Amygdala (tissue), 56 donors: ENCODE measurements around the gene CPS1.
A peak's percentile ranks its signal among the peaks of the same experiment; 100 is the strongest.

Experiments used
- DNase-seq, 56 donors: peaks; one replicate each; lab custom pipeline; 2025; lab: John Stamatoyannopoulos, UW

The CPS1 gene

DNA sequence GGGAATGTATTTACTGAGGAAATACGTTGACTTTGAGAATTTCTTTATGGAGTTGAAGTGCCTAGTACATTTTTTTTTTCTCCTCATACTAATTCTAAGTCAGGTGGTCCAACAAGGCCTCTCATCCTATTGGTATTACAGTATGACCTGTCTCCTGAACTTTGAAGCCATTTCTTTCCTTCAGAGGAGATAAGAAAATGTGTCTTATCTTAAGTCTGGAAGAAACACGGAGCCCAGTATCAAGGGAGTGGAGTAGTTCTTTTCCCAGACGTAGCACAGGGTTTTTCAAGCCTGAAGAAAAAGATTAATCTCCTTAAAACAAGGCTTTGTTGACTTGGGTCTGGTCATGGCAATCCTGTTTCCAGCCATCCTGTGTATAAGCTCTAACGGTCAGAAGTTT lies 11.6 kb upstream of the CPS1 start:
- DNase-seq: no peak

DNA sequence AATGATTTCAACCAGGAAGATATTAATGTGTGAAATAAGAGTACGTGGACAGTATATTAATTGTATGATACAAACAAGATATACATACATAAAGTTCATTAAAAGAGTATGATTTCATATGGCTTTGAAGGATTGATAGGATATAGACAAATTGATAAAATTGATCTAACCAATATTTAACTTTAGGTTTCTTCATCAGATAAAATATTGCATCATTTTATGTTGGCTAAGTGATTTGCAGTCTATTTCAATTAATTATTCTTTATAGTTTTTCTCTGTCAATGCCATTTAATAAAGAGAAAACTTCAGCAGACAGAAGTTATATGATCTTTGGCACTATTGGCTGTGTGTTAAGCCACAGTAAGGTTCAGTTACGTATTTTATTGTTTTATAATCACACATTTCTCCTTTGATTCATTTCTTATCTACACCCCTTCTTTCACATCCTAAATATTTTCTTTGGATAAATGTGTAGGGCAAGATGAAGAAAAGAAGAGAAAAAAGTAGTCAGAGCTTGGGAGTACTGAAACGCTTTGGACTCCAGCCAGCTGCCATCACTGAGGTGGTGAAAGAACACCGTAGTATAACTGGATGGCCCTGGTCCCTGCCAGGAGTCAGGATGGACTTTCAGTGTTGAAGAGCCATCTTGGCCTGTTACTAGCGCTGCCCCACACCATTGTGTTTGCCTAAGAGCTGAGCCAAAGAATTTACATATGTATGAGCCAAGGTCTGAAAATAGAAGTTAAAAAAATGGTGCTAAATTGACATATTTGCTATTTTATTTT lies 9.8 kb upstream of the CPS1 start:
- DNase-seq: peak in 13 of 56 donors; percentile 0 to 71 (median 9)

DNA sequence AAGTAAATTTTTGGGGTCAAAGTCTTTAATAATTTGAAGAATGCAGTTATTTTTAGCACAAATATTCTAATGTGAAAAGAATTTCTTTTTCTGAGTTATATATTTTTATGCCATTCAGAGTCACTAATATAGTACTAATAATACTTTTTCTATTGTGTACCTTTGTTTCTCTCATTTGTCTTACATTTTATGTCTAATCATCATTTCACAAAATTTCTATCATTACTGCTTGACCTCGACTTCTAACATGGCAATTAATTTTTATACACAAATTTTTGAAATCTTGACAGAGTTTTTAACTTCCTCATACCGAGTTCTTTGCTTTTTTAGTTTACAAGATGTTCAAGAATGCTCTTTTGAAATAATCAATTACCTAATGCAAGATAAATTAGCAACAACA lies 8.4 kb upstream of the CPS1 start:
- DNase-seq: no peak

DNA sequence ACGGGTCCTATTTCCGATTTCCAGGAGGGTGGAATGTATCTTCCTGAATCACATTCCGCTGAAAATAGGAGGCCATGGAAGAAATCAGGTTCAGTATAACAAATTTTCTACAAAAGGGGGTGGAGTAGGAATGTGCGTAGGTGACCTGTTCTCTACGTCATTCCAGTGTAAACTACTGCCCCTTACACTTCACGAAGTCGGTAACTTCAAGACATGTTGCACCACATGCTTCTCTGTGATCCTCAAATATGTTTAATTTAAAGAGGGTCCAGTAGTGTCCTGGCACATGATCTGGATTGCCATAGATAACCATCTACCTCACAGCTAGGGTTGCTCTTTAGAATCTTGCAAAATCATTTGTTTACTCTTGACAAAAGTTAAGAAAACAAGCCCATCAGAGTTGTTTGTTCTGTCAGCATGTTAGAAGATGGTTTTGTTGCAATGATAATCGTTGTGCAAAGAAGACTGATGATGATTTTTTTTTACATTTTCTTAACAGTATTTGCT lies 7.5 kb upstream of the CPS1 start:
- no peak for DNase-seq

DNA sequence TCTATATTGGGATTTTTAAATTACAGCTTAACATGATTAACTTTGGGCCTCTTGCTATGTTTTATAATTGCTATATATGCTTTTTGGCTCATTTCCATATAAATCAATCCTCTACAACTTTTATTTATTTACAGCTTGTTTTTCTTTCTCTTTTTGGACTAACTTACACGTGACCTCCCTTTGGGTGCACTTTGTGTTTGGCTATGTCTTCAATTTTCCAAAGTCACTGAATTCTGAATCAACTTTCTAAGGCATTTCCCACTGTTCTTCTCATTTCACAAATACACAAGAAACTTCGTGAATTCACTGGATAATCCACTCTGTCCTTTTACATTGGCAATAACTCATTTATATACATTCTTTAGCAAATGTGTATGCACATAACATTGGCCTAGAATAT lies 5.4 kb upstream of the CPS1 start:
- no peak for DNase-seq

DNA sequence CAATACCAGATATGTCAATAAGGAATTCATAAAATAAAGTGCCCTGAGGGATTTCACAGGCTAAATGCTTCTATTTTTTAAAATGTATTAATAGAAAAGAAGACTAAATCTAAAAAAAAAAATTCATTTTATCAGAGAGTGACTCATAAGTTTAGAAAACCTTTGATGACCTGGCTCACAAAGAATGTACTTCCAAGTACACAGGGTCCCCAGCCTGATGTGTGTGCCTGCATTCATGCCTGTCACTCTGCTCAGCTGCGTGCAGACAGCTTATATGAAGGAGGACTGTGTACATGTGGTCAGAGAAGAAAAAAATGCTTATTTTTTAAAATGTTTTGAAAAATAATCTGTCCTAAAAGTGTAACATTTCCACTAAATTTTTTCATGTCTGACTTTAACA lies 3.0 kb upstream of the CPS1 start:
- DNase-seq: no peak

DNA sequence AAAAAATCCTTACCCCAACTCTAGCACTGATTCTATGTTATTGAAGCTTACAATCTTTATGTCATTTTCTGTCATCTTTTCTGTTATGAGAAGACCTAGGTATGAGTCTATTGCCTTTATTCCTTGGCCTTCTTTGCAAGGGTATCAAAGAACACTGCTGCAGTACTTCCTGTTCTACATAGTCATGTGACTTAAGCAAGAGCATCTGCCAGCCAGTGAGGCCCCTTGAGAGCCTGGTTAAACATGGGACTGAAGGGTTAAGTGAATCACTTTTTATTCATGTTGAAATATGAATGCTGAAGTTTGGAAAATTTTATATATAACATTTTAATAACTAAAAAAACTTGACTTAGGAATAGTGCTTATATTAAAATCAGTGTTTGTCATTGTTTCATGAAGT lies 844 bp upstream of the CPS1 start:
- no peak for DNase-seq

DNA sequence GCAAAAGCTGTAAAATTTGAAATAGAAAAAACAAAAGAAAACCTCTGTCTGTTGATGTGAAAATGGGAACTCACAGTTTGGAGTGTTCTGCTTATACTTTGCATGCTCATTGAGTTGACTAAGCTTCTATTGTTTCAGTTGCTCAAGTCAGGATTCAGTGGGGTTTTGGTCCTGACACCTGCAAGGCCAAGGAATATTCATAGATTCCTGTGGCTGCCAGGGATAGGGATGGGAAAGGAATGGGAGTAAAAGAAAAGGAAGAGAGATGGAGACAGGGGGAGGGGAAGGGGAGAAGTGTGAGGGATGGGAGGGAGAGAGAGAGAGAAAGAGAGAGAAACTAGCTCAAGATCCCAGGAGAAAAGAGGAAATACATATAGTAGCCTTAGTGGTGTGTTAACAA lies 1.3 kb downstream of the CPS1 start:
- DNase-seq: no peak

DNA sequence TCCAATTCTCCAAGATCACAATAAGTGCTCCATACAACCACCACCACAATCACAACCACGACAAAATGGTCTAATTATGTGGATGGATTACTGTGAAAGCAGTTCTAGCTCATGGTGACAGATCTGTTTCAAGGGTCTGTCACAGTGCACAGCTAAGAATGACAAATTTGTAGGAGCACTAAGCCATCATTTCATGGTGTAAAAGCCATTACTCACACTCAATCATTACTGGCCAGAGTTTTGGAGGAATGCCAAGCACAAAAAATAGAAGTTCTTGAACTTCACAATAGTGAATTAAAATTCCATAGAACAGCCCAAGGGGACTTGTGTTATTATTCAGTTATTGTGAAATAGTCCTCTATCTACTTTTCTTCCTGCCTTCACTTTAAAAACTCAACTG lies 2.3 kb downstream of the CPS1 start:
- DNase-seq: no peak

DNA sequence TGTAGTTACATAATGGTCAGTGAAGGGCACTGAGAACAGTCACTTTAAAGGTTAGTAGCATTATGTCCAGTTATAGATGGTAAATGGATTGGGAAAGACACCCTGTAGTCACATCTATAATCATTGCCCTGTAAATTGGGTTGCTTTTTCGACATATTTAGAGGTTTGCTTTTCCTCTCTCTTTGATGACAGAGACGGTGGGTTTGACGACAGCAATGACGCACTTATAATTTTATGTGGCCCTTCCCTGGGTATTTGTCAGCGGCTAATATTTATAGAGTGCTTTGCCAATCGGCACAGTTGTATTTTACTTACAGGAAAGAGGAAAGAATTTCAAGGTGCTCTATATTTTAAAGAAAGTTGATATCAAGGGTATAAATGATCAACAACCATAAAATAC lies 2.8 kb downstream of the CPS1 start:
- no peak for DNase-seq

DNA sequence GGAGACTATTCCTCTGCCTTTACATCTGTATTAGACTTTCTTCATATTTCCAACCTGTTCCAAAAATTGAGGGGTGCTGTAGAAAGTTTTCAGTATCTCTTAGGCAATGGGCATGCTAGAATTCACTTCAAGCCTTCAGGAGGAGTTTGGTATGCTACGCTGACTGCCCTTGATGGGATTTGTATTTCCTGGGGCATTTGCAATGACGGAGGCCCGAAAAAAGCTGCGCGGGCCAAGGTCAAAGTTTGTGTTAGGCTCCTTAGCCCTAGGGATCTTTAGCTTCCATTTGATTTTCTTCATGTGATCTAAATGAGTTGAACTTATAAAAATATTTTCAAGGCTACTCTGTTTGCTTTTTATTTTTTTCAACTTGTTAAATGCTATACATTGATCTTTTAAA lies 5.1 kb downstream of the CPS1 start:
- DNase-seq: no peak

DNA sequence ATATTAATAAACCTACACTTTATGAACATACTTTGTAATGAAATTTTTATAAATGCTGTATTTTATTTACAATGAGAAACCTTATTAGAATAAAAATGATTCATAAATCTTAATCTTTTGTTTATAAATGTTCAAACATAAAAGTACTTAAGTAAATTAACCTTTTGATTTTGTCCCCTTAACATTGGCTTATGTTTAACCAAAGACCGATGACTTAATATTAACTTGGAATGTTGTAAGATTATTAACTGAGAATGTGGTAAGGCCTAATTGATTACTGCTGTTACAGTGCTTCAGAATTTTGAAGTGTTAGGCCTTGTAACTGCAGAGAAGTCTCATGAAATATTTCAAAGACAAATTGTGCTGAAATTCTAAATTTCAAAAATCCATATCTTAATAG lies 5.7 kb downstream of the CPS1 start:
- DNase-seq: no peak

DNA sequence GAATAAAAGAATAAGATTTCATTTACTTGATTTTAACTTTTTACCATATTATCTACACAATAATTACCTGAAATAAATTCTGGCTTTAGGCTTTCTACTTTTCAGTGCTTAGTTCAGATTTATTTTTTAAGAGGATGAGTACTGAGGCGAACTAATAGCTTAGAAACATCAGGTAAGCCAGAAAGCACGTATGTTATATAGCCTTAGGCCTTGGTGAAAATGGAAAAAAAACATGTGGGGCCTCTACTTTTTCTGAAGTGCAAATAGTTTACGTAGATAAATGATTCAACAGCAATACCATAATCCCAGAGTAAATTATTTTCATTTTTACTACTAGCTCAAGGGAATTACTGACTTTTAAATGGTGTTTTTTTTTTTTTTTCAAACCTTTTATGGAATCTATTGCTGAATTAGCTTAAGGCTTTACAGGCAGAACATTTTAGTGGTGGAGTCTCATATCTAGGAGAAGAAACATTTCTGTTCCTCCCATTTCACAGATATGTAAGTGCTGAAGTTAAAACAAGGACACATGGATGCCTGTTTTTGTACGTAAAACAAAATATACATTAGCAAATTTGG lies 6.2 kb downstream of the CPS1 start:
- no peak for DNase-seq

DNA sequence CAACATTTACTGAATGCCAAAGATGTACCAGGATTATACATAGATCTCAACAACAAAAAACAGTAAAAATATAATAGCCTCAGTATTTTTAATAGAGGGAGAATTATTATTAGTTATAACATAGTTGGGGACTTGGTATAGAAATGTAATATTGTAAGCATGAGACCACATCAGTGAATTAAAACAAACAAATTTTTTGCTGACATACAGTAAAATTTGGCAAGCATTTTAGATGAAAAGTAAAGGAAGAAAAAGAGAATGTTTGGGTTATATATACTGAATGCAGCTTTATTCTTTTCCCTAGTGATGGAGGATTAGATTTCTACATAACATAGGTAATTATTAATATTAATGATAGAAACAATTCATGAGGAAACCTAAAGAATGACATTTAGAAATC lies 10.9 kb downstream of the CPS1 start:
- no peak for DNase-seq

DNA sequence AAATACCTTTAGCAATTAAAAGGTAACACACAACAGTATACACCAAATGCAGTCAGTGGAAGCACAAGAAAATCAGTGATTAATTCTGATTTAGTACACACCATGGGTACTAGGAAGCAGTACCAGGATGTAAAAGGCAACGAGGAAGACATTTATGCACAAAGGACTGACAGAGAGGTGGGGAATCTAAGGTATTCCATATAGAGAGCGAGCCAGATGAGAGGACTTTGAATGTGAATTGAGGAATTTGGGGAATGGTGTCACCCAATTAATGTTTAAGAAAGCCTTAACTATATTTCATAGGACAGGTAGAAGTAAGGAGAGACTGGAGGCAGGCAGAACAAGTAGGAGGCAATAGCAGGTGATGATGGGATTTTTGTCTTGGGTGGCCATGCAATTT lies 11.7 kb downstream of the CPS1 start:
- no peak for DNase-seq

DNA sequence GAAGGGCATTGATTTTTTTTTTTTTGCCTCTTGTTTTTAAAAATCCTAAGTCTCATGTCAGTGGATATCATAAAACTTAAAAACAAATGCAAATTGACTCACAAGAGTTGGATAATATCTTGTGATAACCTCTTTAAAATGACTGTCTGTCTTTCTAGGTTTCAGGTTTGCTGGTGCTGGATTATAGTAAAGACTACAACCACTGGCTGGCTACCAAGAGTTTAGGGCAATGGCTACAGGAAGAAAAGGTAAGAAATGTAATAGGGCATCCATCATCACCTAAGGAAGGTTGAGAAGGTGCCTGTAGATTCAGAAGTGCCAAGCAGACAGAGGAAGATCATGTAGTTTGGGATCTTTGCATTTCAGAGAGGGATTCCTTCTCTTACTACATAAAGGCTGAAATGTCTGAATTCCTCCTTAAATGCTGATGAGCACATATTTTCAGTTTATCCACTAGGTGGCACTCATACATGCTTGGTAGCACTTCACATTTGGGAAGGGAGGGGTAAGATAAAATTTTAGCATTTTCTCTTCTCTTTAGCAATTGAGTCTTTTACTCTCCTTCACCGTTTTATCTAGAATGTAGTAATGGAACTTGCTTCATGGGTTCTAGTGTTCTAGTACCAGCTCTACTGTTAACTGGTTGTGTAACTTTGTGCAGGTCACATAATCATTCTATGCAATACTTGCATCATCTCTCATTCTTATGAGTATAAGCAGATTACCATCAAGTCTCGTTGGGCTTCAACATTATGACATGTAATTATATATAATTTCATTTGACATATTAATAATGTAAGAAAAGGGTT lies 21.1 kb downstream of the CPS1 start:
- DNase-seq: peak in 2 of 56 donors; percentile 0 to 20

DNA sequence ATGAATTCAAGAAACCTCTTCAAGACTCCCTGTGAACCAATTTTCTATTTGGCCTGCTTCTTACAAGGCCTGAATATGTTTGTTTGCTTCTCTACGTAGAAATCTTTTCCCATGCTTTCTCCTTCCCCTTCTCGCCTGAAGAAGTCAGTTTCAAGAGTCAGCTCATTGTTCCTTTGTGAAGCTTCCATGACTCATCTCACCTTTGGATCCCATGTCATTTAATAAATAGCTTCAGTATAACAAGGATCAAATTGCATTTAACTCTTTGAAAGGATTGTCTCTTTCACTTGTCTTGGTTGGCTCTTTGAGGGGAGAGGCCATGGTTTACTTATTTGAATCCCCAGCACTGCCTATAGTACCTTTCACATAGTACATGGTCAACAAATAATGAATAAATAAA lies 28.4 kb downstream of the CPS1 start:
- DNase-seq: no peak

DNA sequence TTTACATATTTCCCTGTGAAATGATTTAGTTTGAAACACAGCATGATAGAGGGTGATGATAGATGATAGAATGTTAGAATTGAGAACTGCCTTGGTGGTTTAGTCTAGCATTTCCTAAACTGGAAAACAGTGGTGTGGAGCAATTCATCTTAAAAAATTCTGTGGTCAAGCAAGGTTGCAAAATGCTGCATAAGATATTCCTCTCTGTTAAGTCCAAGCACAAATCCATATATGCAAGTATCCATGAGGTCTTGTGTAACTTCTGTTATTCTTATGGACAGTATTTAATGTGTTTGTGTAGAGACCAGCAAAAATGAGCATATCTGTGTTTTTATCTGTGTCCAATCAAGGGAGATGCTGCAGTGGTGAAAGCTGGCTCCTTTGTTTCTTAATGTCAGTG lies 30.0 kb downstream of the CPS1 start:
- no peak for DNase-seq

DNA sequence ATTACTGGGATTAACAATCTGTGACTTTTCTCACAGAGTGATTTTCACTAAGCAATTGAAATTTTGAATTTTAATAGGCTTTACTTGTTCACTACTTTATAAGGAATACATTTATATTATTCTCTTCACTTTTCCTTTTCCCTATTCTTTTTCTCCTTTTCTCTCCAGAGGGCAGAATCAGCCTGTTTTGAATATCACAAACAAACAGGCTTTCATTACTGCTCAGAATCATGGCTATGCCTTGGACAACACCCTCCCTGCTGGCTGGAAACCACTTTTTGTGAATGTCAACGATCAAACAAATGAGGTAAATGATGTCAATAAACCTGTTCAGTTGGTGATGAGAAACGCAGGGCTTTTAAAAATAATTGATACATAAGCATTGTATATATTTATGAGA lies 35.3 kb downstream of the CPS1 start:
- DNase-seq: peak in 1 of 56 donors; percentile 1

DNA sequence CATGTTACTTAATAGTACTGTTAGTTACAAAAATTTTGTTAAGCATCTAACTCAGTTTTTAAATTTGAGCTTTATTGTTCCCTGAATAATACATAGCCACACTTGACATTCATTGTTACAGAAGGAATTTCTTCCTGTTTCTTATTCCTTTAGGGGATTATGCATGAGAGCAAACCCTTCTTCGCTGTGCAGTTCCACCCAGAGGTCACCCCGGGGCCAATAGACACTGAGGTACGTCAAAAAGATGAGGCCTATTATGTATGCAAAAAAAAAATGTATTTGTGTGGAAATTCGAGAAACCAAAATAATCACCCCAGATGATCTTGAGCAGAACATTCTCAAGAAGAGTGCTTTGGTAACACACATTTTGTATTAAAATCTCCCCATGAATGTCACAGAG lies 36.3 kb downstream of the CPS1 start:
- no peak for DNase-seq

DNA sequence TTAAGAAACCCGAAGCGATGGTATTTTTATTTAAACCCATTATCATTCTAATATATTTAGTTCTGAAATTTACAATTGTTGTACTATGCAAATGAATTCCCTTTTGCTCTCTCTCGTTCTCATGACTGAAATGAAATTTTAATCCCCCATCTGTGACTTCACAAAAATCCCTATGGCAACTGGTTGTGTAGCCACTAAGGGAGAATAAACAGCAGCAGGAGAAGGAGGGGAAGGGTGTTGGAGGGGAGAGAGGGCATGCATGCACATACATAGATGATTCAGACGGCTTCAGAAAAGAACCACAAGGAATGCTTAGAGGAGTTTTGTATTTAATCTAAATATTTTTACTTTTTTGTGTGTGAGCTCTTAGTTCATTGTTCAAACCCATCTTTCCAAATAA lies 36.8 kb downstream of the CPS1 start:
- no peak for DNase-seq

DNA sequence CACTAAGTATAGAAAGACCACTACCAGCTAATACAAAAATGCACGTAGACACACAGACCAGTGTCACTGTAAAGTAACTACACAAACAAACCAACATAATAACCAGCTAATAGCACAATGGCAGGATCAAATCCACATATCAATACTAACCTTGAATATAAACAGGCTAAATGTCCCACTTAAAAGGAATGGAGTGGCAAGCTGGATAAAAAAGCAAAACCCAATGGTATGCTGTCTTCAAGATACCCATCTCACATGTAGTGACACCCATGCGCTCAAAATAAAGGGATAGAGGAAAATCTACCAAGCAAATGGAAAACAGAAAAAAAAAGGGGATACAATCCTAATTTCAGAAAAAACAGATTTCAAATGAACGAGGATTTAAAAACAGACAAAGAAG lies 41.8 kb downstream of the CPS1 start:
- no peak for DNase-seq
